B cell (primary cell): ENCODE data around the gene OR52E1.

Experiments used
- EZH2 ChIP-seq: IDR thresholded peaks from 2 replicates; pipeline ENCODE4 v1.6.1; 2012; ENCODE audit warnings: borderline replicate concordance, low read depth, mild to moderate bottlenecking, moderate library complexity, low read length; ENCODE audit not compliant: insufficient read depth, poor library complexity, severe bottlenecking
- TF ChIP-seq, protein P1 (sequence below): fragments of 200-600 bp; IDR thresholded peaks from one replicate; pipeline ENCODE4 v1.8.0; 2022; ENCODE audit warnings: antibody characterized with exemption, mild to moderate bottlenecking

DNA sequence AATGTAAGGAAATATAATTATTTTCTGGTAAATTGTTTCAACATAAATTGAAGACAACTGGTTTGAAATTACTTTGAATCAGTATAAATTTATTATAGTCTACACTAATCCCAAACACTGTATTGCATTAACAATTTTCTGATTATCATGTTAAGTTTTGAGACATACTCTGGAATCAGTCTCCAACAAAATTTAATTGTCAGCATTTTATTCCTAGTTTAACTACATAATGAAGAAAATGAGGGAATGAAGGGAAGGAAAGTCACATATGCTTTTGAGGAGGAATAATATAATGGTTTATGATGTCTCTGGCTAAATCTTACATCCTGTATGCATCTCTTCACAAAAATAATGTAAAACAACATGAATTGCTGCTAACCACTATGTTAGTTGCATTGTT is 14.2 kb downstream of the OR52E1 start:
- TF ChIP-seq, protein P1, sequence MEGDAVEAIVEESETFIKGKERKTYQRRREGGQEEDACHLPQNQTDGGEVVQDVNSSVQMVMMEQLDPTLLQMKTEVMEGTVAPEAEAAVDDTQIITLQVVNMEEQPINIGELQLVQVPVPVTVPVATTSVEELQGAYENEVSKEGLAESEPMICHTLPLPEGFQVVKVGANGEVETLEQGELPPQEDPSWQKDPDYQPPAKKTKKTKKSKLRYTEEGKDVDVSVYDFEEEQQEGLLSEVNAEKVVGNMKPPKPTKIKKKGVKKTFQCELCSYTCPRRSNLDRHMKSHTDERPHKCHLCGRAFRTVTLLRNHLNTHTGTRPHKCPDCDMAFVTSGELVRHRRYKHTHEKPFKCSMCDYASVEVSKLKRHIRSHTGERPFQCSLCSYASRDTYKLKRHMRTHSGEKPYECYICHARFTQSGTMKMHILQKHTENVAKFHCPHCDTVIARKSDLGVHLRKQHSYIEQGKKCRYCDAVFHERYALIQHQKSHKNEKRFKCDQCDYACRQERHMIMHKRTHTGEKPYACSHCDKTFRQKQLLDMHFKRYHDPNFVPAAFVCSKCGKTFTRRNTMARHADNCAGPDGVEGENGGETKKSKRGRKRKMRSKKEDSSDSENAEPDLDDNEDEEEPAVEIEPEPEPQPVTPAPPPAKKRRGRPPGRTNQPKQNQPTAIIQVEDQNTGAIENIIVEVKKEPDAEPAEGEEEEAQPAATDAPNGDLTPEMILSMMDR = no peak
- no peak for TF ChIP-seq EZH2
